Skin of body (tissue), 2 donors: ENCODE results near the gene KCNA2. TPM values are rescaled to one million over a fixed set of nuclear protein-coding genes. Genes with fewer than 3 reads are reported as not detected.

Source experiments
- DNase-seq: peaks from one replicate; lab custom pipeline; 2025; lab: John Stamatoyannopoulos, UW
- total RNA-seq: library from RNA; depleted of rRNA; stranded (reverse); fragments of >200 nt; gene quantifications from one replicate; pipeline ENCODE4 v1.2.3, GENCODE V29; 2014

KCNA2 gene
- total RNA-seq, 1 donor from 2014 or later: 0.79 TPM

GRCh38 chr1:110628323-110629105 lies 22.4 kb upstream of the KCNA2 start:
- DNase-seq: no peak

- no peak for DNase-seq
Observed at GRCh38 chr1:110627764-110628163, 21.6 kb upstream of the KCNA2 start.

- DNase-seq: no peak
Observed at GRCh38 chr1:110626889-110627288, 20.7 kb upstream of the KCNA2 start.

- no peak for DNase-seq
Observed at GRCh38 chr1:110620686-110621085, 14.5 kb upstream of the KCNA2 start.

- DNase-seq: no peak
Observed at GRCh38 chr1:110620250-110620615, 14.1 kb upstream of the KCNA2 start.

- no peak for DNase-seq
Observed at GRCh38 chr1:110619412-110620249, 13.5 kb upstream of the KCNA2 start.

- no peak for DNase-seq
Observed at GRCh38 chr1:110618668-110619067, 12.5 kb upstream of the KCNA2 start.

GRCh38 chr1:110617589-110617988 lies 11.4 kb upstream of the KCNA2 start:
- DNase-seq: no peak

- DNase-seq: no peak
Observed at GRCh38 chr1:110617116-110617515, 11.0 kb upstream of the KCNA2 start.

- DNase-seq: no peak
Observed at GRCh38 chr1:110616587-110616986, 10.4 kb upstream of the KCNA2 start.

- no peak for DNase-seq
Observed at GRCh38 chr1:110615548-110616130, 9.5 kb upstream of the KCNA2 start.

- no peak for DNase-seq
Observed at GRCh38 chr1:110612060-110612745, 6.0 kb upstream of the KCNA2 start.

- DNase-seq: no peak
Observed at GRCh38 chr1:110610696-110611286, 4.6 kb upstream of the KCNA2 start.

GRCh38 chr1:110610084-110610483 lies 3.9 kb upstream of the KCNA2 start:
- DNase-seq: no peak

GRCh38 chr1:110608247-110608646 lies 2.1 kb upstream of the KCNA2 start:
- no peak for DNase-seq

- no peak for DNase-seq
Observed at GRCh38 chr1:110607536-110608230, 1.5 kb upstream of the KCNA2 start.

GRCh38 chr1:110606657-110607535 lies 738 bp upstream of the KCNA2 start:
- DNase-seq: no peak

- DNase-seq: no peak
Observed at GRCh38 chr1:110605446-110605845, 712 bp downstream of the KCNA2 start.

GRCh38 chr1:110604586-110605148 lies 1.5 kb downstream of the KCNA2 start:
- DNase-seq: no peak
